ENCODE measurements around the gene DUSP22. TPM values are rescaled to one million over a fixed set of nuclear protein-coding genes. Genes with fewer than 3 reads are reported as not detected.

DUSP22 gene
- polyA plus RNA-seq, 1 of the 3 experiments (the other 2 are of a cell fraction) = 6.8 TPM

Other genes with a start within 250 kb of the DUSP22 start
- gene IRF4, start 99.3 kb downstream of the DUSP22 start, polyA plus RNA-seq (2012; rRNA removed) = not detected in 2 replicates